GM10847 (cell line): Measurements from ENCODE around the gene GKN2.

Experiments used
- POLR2A ChIP-seq: IDR thresholded peaks from 2 replicates; pipeline ENCODE4 v1.6.1; 2011; ENCODE audit not compliant: insufficient read length; ENCODE audit errors: extremely low read depth

GKN2 gene

DNA sequence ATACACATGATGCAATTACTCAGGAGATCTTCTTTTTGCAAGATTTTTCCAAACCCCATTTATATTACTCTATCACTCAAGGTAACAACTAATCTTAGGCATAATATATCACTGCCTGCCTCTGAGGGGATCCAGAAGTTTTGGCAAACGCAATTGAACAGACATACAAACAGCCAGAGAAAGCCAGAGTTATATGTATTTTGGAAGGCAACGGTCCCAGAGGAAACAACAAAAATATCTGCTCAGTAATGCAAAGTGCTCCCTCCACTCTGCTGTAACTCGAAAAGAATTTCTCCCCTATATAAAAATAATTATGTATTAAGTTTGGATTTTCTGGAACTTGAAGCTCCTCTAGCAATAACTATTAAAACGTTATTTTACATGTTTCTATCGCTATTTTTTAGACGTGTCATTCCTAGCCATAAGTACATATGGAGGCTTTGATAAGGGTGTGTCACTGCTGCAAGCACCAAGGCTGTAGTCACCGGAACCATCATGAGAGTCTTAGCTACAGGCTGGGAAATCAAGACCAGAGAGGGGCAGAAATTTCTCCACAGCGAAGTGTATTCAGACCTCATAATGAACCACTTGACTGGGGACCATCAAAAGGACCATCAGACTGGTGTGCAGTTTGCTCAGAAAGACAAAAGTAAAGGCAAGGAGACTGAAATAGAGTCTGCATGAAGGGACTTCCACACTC is 18.0 kb upstream of the GKN2 start:
- TF ChIP-seq POLR2A, result no peak

DNA sequence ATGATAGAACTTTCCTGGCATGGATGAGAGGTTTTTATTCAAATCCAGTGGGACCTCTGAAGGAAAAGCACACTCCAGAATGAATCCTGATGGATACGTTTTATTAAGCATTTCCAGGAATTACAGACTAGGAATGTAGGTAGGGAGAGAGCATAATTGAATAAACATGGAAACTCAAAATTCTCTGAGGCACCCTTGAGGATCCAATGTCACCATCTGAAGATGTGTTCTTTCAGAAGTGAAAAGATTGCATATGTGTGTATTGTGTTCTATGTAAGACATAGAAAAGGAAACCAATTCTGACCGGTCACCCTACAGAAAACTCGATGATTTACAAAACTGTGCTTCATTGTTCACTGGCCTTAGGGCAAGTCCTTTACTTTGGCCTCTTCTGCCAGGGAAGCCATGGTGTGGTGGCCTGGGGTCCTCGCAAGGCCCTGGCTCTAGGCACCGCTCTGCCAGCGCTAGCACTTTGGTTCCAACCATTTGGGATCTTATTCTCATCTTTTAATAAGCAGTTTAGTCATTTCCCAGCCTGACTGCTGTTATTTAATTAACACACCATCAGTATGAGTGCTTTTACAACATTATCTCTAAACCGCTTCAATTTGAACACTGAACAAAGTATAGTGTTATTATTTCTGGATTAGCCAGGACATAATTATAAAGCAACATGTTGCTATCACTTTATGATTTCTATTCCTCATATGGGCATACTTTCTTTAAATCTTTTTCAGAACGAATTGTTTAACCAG is 17.2 kb upstream of the GKN2 start:
- TF ChIP-seq POLR2A, result no peak

- TF ChIP-seq POLR2A, result no peak
These were observed 15.5 kb upstream of the GKN2 start for GRCh38 chr2:68968221-68968620.

DNA sequence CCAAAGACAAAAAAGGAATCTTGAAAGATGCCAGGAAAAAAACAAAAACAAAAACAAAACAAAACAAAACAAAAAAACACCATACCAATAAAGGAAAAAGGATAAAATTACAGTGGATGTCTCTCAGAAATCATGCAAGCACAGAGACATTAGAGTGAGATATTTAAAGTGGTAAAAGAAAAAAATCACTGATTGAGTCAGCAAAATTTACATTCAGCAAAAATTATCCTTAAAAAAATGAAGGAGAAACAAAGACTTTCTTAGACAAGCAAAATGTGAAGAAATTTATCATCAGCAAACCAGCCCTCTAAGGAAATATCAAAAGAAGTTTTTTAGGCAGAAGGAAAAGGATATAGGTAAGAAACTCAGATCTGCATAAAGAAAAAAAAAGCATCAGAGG is 11.6 kb upstream of the GKN2 start:
- TF ChIP-seq POLR2A, result no peak

DNA sequence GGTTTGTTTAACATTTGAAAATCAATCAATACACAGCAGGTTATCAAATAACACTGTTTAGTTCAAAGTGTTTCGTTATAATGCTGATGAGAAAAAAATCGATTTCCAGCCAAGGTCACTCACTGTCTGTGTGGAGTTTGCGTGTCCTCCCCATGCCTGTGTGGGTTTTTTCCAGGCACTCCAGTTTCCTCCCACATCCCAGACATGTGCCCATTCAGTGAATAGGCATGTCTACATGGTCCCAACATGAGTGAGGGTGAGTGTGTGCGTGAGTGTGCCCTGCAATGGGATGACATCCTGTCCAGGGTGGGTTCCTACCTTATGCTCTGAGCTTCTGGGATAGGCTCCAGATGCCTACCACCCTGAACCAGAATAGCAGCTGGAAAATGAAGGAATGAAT is 8.7 kb upstream of the GKN2 start:
- TF ChIP-seq POLR2A, result no peak

GRCh38 chr2:68959001-68959400 is 6.3 kb upstream of the GKN2 start:
- TF ChIP-seq POLR2A, result no peak

DNA sequence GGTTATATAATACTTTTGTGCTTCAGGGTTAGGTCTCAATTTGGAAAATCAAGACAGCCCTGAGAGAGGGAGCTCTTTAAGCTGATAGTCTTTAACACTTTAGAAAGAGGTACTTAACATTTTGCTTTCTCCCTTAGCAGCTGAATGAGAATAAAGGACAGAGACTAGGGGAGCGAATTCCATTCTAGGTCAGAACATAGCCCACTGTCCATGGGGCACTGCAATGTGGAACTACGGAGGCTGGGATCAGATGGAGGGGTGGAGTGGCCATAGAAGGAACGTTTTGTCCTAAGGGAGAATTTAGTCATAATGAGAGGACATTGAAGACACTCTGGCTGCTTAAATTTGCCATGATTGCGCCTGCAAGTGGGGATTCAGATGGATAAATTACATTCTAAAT is 794 bp downstream of the GKN2 start:
- TF ChIP-seq POLR2A, result no peak

- TF ChIP-seq POLR2A, result no peak
These were observed 4.0 kb downstream of the GKN2 start for GRCh38 chr2:68948710-68949109.

GRCh38 chr2:68946117-68946516 is 6.6 kb downstream of the GKN2 start:
- TF ChIP-seq POLR2A, result no peak

DNA sequence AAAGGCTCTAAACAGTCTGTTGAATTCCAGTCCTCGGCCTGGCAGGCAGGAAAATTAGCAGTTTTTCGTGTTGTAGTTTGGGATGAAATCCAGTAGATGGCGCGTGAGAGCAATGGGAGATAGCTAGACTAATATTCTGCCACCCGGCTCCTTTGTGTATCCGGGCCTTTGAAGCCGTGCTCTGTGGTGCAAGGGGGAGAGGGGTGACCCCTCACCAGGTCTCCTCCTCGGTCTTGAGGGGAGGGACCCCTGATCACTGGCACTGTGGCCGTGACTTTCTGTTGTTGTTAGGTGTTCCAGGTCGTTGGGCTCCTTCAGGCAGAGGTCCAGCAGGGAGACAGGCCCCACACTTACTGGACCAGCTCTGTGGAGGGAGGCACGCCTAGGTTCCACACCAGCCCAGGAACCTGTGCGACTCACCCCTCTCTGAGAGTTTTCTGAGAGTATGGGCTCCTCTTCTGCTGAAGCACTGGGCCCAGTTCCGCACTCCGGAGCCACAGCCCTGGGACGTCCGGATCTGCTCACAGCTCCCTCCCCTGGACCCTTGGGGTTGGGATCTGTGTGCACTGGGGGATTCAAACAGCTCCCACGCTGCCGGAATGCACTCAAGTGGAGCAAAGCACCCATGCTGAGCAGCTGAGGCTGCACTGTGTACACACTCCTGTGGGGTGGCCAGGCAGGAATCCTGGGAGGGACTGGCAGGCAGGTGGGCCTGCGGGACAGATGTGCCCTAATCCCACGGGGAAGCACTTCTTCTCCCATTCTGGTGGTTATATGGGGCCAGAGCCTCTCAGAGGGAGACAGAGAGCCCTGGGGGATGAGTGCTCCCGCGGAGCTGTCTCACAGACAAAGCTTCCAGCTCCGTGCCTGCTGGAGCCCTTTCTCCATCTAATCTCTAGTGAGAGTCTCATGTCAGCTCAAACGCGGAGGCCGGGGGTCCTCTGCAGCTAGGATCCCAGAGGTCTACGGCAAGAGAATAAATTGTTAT is 8.8 kb downstream of the GKN2 start:
- no peak for TF ChIP-seq POLR2A

GRCh38 chr2:68942827-68943226 is 9.9 kb downstream of the GKN2 start:
- no peak for TF ChIP-seq POLR2A

- no peak for TF ChIP-seq POLR2A
These were observed 12.3 kb downstream of the GKN2 start for GRCh38 chr2:68940369-68940768.

DNA sequence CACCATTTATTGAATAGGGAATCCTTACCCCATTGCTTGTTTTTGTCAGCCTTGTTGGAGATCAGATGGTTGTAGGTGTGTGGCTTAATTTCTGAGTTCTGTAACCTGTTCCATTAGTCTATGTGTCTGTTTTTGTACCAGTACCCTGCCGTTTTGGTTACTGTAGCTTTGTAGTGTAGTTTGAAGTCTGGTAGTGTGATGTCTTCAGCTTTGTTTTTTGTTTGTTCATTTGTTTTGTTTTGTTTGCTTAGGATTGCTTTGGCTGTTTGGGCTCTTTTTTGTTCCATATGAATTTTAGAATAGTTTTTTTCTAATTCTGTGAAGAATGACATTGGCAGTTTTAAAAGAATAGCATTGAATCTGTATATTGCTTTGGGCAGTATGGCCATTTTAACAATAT is 12.7 kb downstream of the GKN2 start:
- no peak for TF ChIP-seq POLR2A

DNA sequence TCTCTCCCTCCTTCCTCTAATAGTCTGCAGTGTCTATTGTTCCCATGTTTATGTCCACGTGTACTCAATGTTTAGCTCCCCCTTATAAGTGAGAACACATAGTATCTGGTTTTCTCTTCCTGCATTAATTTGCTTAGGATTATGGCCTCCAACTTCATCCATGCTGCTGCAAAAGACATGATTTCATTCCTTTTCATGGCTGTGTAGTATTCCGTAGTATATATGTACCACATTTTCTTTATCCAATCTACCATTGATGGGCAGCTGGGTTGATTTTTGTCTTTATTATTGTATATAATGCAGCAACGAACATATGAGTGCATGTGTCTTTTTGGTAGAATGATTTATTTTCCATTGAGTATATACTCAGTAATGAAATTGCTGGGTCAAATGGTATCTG is 13.8 kb downstream of the GKN2 start:
- TF ChIP-seq POLR2A, result no peak

- TF ChIP-seq POLR2A, result no peak
These were observed 15.2 kb downstream of the GKN2 start for GRCh38 chr2:68937346-68938055.
